Prostate gland (tissue), 2 donors: Measurements from ENCODE around the gene MDFI. TPM values are rescaled to one million over a fixed set of nuclear protein-coding genes. Genes with fewer than 3 reads are reported as not detected.

Experiments
- DNase-seq: peaks from one replicate; pipeline ENCODE4 v3.0.0-alpha.2; 2019; ENCODE audit warnings: low spot score
- H3K27ac ChIP-seq, 2 donors: fragments of 200-600 bp; sonication (generic); 2 replicates each; pipeline ENCODE4 v1.5.1; 2017 to 2019
- H3K27me3 ChIP-seq: fragments of 200-600 bp; sonication (generic); replicated peaks from 2 replicates; pipeline ENCODE4 v1.5.1; 2019; ENCODE audit not compliant: insufficient read depth
- H3K36me3 ChIP-seq, 2 donors: fragments of 200-600 bp; sonication (generic); 1 replicate in 1 of 2; 2 replicates in 1 of 2; pipeline versions ENCODE4 v1.5.1 to v1.8.1; 2017 to 2019
- H3K4me1 ChIP-seq: fragments of 200-600 bp; sonication (generic); replicated peaks from 2 replicates; pipeline ENCODE4 v1.5.1; 2019
- H3K4me3 ChIP-seq, 2 donors: fragments of 200-600 bp; sonication (generic); 2 replicates each; pipeline ENCODE4 v1.5.1; 2017 to 2019
- H3K9me3 ChIP-seq: fragments of 200-600 bp; sonication (generic); 2 replicates; pipeline ENCODE4 v1.5.1; 2017
- CTCF ChIP-seq, 4 experiments: fragments of 200-600 bp in 2 of 4; fragments of 450-650 bp in 2 of 4; sonication (generic) in 2 of 4; IDR thresholded peaks; 1 replicate in 3 of 4; 2 replicates in 1 of 4; pipeline ENCODE4 v1.5.1; 2016 to 2019; ENCODE audit warnings: antibody characterized with exemption in 4 of 4, mild to moderate bottlenecking in 2 of 4, moderate library complexity in 2 of 4
- POLR2A ChIP-seq: fragments of 450-650 bp; IDR thresholded peaks from one replicate; pipeline ENCODE4 v1.6.1; 2016; ENCODE audit warnings: antibody characterized with exemption, mild to moderate bottlenecking
- POLR2AphosphoS5 ChIP-seq: sonication (generic); formaldehyde crosslinking; IDR thresholded peaks from one replicate; pipeline ENCODE4 v1.6.1; 2017; ENCODE audit warnings: antibody characterized with exemption
- WGBS: methylation state at CpG from one replicate; pipeline ENCODE4 v1.1.5; 2018; 5-methylcytosine and 5-hydroxymethylcytosine counted together
- intact Hi-C: fragments of 100-400 bp; cut with DNase I; formaldehyde crosslinking; loops from one replicate; pipeline ENCODE4 v1.14.2; 2022
- total RNA-seq, 2 donors: library from RNA; depleted of rRNA; stranded (reverse); fragments of >200 nt; gene quantifications; one replicate each; pipeline ENCODE4 v1.1.0, GENCODE V29; 2016

MDFI gene
- total RNA-seq, 2 donors from 2014 or later, result 31.8 to 77.9 TPM

DNA sequence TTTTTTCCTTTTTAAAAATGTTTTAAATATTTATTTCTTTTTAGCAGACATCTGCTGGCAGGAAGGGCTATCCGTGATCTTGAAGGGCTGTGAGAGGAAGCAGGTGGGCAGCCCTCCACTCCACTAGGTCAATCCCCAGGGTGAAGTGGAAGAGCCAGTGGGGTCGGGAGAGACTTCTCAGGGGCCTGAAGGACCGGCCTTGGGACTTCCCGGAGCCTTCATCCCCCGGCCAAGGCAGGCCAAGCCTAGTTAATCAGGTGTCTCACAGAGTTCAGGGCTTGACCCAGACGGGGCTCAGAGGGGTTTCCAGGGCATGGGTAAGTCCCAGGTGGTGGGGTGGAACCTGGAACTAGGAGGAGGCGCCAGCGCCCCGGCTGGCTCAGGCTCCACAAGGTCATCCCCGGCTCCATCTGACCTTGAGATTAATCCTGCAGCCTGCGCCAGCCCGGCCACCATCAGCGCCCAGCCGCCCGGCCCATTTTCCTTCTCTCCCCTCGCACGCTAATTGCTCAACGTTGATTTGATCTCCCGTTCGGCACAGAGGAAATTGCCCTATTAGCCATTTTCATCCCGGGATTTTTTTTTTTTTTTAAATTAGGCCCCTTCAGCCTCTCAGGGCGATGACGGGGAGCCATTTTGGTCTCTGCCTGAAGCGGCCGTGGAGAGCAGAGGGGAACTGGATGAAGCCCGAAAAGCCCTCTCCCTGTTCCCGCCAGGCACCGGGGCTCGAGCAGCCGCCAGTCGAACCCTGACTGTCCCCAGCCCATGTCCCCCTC, 44.4 kb downstream of the MDFI start:
- Histone ChIP-seq H3K27ac (peak overlapping the region; percentile 17 to 56), H3K4me3 (peak overlapping the region in 1 of 2 donors; percentile 18)
- DNase-seq, result no peak

DNA sequence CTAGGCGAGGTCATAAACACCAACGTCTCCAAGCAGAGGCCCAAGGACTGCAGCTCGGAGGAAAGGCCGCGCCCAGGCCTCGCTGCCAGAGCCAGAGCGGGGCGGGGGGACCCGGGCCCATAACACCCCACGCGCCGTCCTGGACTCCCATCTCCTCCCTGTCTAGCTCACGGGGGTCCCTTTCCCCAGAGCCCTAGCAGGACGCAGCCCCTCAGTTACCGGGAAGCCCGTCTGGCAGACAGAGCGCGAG, 44.9 kb downstream of the MDFI start:
- 10% methylated on average over 6 of the region's 18 CpGs for WGBS
- H3K36me3 ChIP-seq, result no peaks in the 10 kb centered on the region
- H3K4me3 ChIP-seq, result peak overlapping the region in 1 of 2 donors; percentile 18
- H3K27me3 ChIP-seq, result no peaks in the 10 kb centered on the region
- peaks cover 4% of the 10 kb centered on the region for H3K4me1 ChIP-seq
- intact Hi-C loops, result loop anchor here (1.0 to 10.0 kb wide), 3 partner anchors 80 to 266 kb away; no protein-coding TSS in a partner anchor
- no peak for TF ChIP-seq POLR2AphosphoS5
- no peak for TF ChIP-seq CTCF (IDR thresholded peaks at IDR 0.05)
- no peak for TF ChIP-seq POLR2A
- no peak for DNase-seq
- H3K27ac ChIP-seq, result peak overlapping the region; percentile 17 to 56
- no peaks in the 10 kb centered on the region for H3K9me3 ChIP-seq

More for the DNA sequence above, 44.4 kb downstream of the MDFI start:
- TF ChIP-seq CTCF (IDR thresholded peaks at IDR 0.05) (no peak), POLR2AphosphoS5 (no peak), POLR2A (no peak)
- Histone ChIP-seq H3K4me1 (peaks cover 4% of the 10 kb centered on the region), H3K27me3 (no peaks in the 10 kb centered on the region), H3K36me3 (no peaks in the 10 kb centered on the region), H3K9me3 (no peaks in the 10 kb centered on the region)
- 51% methylated on average over 30 of the region's 31 CpGs for WGBS
- intact Hi-C loops, result loop anchor here (1.0 to 10.0 kb wide), 4 partner anchors 79 to 313 kb away; no protein-coding TSS in a partner anchor

DNA sequence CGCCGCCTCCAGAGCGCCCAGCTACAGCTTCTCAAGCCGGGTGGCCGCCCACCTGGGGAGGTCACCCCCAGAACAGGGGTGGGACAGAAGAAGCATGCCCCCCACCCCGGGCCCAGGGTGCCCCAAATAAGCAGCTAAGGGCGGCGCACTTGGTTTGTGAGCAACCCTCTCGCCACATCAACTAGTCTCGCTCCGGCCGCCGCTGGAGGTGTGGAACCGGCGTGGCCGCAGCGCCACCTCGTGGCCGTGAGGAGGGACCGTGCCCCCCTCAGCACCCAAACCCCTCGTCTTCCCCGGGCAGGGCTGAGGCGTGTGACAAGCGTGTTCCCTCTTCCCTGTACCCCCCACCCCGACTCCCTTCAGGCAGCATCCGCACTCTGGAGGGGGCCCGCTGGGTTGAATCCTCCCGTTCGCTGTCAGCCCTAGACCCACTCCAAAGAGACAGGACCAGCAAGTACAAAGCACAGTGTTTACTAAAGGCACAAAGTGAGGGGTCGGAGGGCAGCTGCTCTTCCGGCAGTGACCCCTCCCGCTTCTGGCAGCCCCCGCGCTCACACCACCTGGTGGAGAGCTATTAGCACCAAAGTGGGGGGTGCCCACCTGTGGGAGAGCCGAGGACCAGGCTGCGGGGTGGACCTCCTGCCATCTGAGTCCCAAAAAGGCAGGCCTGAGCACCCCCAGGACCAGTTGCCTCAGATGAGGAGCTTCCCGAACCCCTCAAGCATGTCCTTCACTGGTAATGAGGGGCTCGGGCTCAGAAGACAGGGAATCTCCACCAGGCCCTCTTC, 45.4 kb downstream of the MDFI start:
- intact Hi-C loops, result loop anchor here (1.0 to 10.0 kb wide), 3 partner anchors 80 to 266 kb away; no protein-coding TSS in a partner anchor
- H3K36me3 ChIP-seq, result no peaks in the 10 kb centered on the region
- WGBS, result 12% methylated on average over 36 of the region's 38 CpGs
- H3K27ac ChIP-seq, result peak overlapping the region; percentile 17 to 56
- peaks cover 4% of the 10 kb centered on the region for H3K4me1 ChIP-seq
- TF ChIP-seq POLR2A, result no peak
- TF ChIP-seq CTCF (IDR thresholded peaks at IDR 0.05), result peak; percentile 91 to 95 (median 93)
- peak; percentile 56 for TF ChIP-seq POLR2AphosphoS5
- DNase-seq, result peak; percentile 80
- no peaks in the 10 kb centered on the region for H3K9me3 ChIP-seq
- H3K27me3 ChIP-seq, result no peaks in the 10 kb centered on the region
- H3K4me3 ChIP-seq, result peak overlapping the region in 1 of 2 donors; percentile 18

DNA sequence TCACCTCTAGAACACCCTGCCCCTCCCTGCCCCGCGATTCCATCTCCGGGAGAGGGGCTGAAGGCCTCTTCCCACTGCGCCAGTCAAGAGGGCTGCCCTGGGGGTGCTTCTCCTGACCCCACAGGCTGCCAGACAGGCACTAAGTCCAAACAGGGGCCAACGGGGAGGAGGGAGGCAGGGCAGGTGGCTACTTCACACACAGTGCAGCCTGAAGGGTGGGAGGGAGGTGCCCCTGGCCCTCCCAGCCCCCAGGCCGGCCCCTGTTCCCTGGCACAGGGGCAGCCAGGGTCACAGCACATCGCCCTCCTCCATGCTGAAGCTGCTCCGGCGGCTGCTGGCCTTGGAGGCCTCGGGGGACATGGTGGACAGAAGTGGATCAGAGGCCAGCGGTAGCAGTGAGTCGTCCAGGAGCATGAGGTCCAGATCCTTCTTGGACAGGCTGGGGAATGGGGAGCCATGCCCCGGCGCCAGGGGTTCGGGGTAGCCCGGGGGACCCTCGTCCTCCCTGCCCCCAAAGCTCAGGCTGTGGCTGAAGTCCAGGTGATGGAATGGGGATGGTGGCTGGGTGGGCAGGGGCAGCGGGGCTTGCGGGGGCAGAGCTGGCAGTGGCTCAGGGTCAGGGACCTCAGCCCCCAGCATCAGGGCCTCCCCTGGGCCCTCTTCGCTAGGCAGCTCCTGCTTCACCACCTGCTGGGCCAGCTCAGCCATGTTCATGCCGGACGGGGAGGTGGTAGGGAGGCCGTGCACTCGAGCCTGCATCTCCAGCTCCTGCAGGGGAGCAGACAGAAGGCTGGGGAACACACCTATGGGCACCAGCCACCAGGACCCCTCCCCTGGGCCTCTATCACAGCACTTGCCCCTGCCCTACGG, 46.3 kb downstream of the MDFI start:
- 85% methylated on average over 25 of the region's 25 CpGs for WGBS
- H3K9me3 ChIP-seq, result no peaks in the 10 kb centered on the region
- H3K27me3 ChIP-seq, result no peaks in the 10 kb centered on the region
- DNase-seq, result no peak
- TF ChIP-seq CTCF (IDR thresholded peaks at IDR 0.05), result no peak
- TF ChIP-seq POLR2A, result no peak
- no peak for TF ChIP-seq POLR2AphosphoS5
- peaks cover 4% of the 10 kb centered on the region for H3K4me1 ChIP-seq
- no peaks in the 10 kb centered on the region for H3K36me3 ChIP-seq
- H3K27ac ChIP-seq, result no peak overlapping the region
- H3K4me3 ChIP-seq, result no peak overlapping the region
- intact Hi-C loops, result loop anchor here (5.0 to 10.0 kb wide), 2 partner anchors 220 to 267 kb away; no protein-coding TSS in a partner anchor
